ENCODE results near the gene NKPD1.

- TF ChIP-seq, protein P1, sequence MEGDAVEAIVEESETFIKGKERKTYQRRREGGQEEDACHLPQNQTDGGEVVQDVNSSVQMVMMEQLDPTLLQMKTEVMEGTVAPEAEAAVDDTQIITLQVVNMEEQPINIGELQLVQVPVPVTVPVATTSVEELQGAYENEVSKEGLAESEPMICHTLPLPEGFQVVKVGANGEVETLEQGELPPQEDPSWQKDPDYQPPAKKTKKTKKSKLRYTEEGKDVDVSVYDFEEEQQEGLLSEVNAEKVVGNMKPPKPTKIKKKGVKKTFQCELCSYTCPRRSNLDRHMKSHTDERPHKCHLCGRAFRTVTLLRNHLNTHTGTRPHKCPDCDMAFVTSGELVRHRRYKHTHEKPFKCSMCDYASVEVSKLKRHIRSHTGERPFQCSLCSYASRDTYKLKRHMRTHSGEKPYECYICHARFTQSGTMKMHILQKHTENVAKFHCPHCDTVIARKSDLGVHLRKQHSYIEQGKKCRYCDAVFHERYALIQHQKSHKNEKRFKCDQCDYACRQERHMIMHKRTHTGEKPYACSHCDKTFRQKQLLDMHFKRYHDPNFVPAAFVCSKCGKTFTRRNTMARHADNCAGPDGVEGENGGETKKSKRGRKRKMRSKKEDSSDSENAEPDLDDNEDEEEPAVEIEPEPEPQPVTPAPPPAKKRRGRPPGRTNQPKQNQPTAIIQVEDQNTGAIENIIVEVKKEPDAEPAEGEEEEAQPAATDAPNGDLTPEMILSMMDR (IDR thresholded peaks at IDR 0.05) = no peak
- no peak for TF ChIP-seq EZH2 (IDR thresholded peaks at IDR 0.05; ENCODE audit: borderline replicate concordance, insufficient read depth, low read depth, low read length, poor library complexity, severe bottlenecking)
Observed at GRCh38 chr19:45141203-45141900, 19.4 kb downstream of the NKPD1 start.

All from B cell (primary cell).